WTC11 (cell line): ENCODE data around the gene ELMO1. TPM values are rescaled to one million over a fixed set of nuclear protein-coding genes. Genes with fewer than 3 reads are reported as not detected.

ENCODE experiments used
- ATAC-seq: fragments of 200-7000 bp; cut with Tn5 transposase; 2 replicates; pipeline ENCODE4 v1.10.0; 2021; ENCODE audit warnings: mild to moderate bottlenecking, moderate library complexity
- CTCF ChIA-PET: fragments of 300-600 bp; sonication (Branson Sonifier 250); formaldehyde crosslinking; loops from one replicate; lab custom pipeline; 2021; ENCODE audit warnings: antibody characterized with exemption; lab: Charles Lee
- POLR2A ChIA-PET: fragments of 350-600 bp; sonication (Branson Sonifier 250); formaldehyde crosslinking; loops from one replicate; lab custom pipeline; 2021; ENCODE audit warnings: antibody characterized with exemption; lab: Charles Lee
- DNase-seq: peaks from one replicate; pipeline ENCODE4 v3.0.0; 2021; ENCODE audit warnings: low spot score
- H3K27ac Mint-ChIP-seq: 2 replicates; pipeline ENCODE4 v1.8.0; 2021; ENCODE audit warnings: mixed read lengths
- H3K27me3 Mint-ChIP-seq: 2 replicates; pipeline ENCODE4 v1.8.0; 2021; ENCODE audit warnings: low read depth, mild to moderate bottlenecking, moderate library complexity, mixed read lengths
- H3K36me3 Mint-ChIP-seq: 2 replicates; pipeline ENCODE4 v1.8.0; 2021; ENCODE audit warnings: mixed read lengths
- H3K4me1 Mint-ChIP-seq: 2 replicates; pipeline ENCODE4 v1.8.0; 2022; ENCODE audit warnings: mixed read lengths
- H3K4me3 Mint-ChIP-seq: 2 replicates; pipeline ENCODE4 v1.8.0; 2021; ENCODE audit warnings: mild to moderate bottlenecking, moderate library complexity, mixed read lengths
- H3K9me3 Mint-ChIP-seq: 2 replicates; pipeline ENCODE4 v1.8.0; 2021; ENCODE audit warnings: mixed read lengths
- CBFB ChIP-seq: sonication (generic); formaldehyde crosslinking; IDR thresholded peaks from 2 replicates; pipeline ENCODE4 v1.8.1; 2022; ENCODE audit warnings: mild to moderate bottlenecking, low read depth, missing genetic modification reagents
- FOXK1 ChIP-seq: sonication (generic); formaldehyde crosslinking; IDR thresholded peaks from 2 replicates; pipeline ENCODE4 v1.8.0; 2022; ENCODE audit warnings: mild to moderate bottlenecking, moderate library complexity, missing genetic modification reagents
- GRHL2 ChIP-seq: fragments of 250-450 bp; sonication (Bioruptor Pico); IDR thresholded peaks from 2 replicates; pipeline ENCODE4 v1.8.0; 2022; ENCODE audit warnings: mild to moderate bottlenecking, moderate library complexity; ENCODE audit not compliant: insufficient replicate concordance, severe bottlenecking
- KAT7 ChIP-seq: sonication (generic); formaldehyde crosslinking; IDR thresholded peaks from 2 replicates; pipeline ENCODE4 v1.8.1; 2023; ENCODE audit warnings: missing genetic modification reagents, mild to moderate bottlenecking, borderline replicate concordance
- NFE2L1 ChIP-seq: sonication (generic); formaldehyde crosslinking; IDR thresholded peaks from 2 replicates; pipeline ENCODE4 v1.8.1; 2023; ENCODE audit warnings: missing genetic modification reagents
- RELA ChIP-seq: sonication (generic); formaldehyde crosslinking; IDR thresholded peaks from 2 replicates; pipeline ENCODE4 v1.8.1; 2022; ENCODE audit warnings: missing genetic modification reagents, mild to moderate bottlenecking, borderline replicate concordance
- TP53 ChIP-seq: sonication (generic); formaldehyde crosslinking; IDR thresholded peaks from 2 replicates; pipeline ENCODE4 v1.8.1; 2023; ENCODE audit warnings: mild to moderate bottlenecking, missing genetic modification reagents
- ZNF232 ChIP-seq: sonication (generic); formaldehyde crosslinking; IDR thresholded peaks from 2 replicates; pipeline ENCODE4 v1.8.0; 2022; ENCODE audit warnings: mild to moderate bottlenecking, missing genetic modification reagents
- ZNF396 ChIP-seq: fragments of 250-450 bp; sonication (Bioruptor Pico); IDR thresholded peaks from 2 replicates; pipeline ENCODE4 v1.8.0; 2021; ENCODE audit warnings: mild to moderate bottlenecking, moderate library complexity, borderline replicate concordance
- total RNA-seq: library from RNA; stranded (reverse); gene quantifications from 3 replicates; pipeline ENCODE4 v1.2.3, GENCODE V29; 2021
- TF ChIP-seq, protein P1 (sequence below): sonication (generic); formaldehyde crosslinking; IDR thresholded peaks from 2 replicates; pipeline ENCODE4 v1.8.1; 2022; ENCODE audit warnings: mild to moderate bottlenecking, moderate library complexity, missing genetic modification reagents
- TF ChIP-seq, protein P2 (sequence below): sonication (generic); formaldehyde crosslinking; IDR thresholded peaks from 2 replicates; pipeline ENCODE4 v1.8.0; 2022; ENCODE audit warnings: missing genetic modification reagents
- TF ChIP-seq, protein P3 (sequence below): sonication (generic); formaldehyde crosslinking; IDR thresholded peaks from 2 replicates; pipeline ENCODE4 v1.8.1; 2022; ENCODE audit warnings: missing genetic modification reagents, borderline replicate concordance
- TF ChIP-seq, protein P4 (sequence below): fragments of 250-450 bp; sonication (Bioruptor Pico); conservative IDR thresholded peaks from 2 replicates; pipeline ENCODE4 v1.9.0; 2021; ENCODE audit warnings: mild to moderate bottlenecking
- TF ChIP-seq, protein P5 (sequence below): sonication (generic); formaldehyde crosslinking; IDR thresholded peaks from 2 replicates; pipeline ENCODE4 v1.8.1; 2023; ENCODE audit warnings: mild to moderate bottlenecking, missing genetic modification reagents
- TF ChIP-seq, protein P6 (sequence below): sonication (generic); formaldehyde crosslinking; IDR thresholded peaks from 2 replicates; pipeline ENCODE4 v1.8.1; 2023; ENCODE audit warnings: mild to moderate bottlenecking, missing genetic modification reagents

Gene ELMO1
- total RNA-seq, 1 experiment from 2014 or later, result 19.4 TPM

DNA sequence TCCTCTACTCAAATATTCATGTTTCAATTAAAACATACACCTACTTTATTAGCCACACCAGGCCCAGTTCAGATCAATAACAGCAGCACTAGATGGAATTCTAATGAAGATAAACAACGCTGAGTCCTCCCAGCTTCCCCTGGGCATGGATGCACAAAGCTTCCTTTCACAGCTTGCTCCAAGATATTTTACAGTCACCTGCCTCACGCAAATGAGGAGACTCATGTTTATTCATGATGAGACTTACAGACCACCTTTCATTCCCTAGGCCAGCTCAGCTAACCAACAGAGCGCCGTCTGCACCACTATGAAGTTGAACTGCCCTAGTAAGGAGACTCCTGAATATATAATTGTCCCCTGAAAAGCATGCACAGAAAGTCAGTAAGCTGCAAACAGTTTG is 441.4 kb downstream of the ELMO1 start (continued):
- TF ChIP-seq, protein P1, sequence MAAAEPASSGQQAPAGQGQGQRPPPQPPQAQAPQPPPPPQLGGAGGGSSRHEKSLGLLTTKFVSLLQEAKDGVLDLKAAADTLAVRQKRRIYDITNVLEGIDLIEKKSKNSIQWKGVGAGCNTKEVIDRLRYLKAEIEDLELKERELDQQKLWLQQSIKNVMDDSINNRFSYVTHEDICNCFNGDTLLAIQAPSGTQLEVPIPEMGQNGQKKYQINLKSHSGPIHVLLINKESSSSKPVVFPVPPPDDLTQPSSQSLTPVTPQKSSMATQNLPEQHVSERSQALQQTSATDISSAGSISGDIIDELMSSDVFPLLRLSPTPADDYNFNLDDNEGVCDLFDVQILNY (CRISPR knock-in tag), result no peak
- TF ChIP-seq, protein P2, sequence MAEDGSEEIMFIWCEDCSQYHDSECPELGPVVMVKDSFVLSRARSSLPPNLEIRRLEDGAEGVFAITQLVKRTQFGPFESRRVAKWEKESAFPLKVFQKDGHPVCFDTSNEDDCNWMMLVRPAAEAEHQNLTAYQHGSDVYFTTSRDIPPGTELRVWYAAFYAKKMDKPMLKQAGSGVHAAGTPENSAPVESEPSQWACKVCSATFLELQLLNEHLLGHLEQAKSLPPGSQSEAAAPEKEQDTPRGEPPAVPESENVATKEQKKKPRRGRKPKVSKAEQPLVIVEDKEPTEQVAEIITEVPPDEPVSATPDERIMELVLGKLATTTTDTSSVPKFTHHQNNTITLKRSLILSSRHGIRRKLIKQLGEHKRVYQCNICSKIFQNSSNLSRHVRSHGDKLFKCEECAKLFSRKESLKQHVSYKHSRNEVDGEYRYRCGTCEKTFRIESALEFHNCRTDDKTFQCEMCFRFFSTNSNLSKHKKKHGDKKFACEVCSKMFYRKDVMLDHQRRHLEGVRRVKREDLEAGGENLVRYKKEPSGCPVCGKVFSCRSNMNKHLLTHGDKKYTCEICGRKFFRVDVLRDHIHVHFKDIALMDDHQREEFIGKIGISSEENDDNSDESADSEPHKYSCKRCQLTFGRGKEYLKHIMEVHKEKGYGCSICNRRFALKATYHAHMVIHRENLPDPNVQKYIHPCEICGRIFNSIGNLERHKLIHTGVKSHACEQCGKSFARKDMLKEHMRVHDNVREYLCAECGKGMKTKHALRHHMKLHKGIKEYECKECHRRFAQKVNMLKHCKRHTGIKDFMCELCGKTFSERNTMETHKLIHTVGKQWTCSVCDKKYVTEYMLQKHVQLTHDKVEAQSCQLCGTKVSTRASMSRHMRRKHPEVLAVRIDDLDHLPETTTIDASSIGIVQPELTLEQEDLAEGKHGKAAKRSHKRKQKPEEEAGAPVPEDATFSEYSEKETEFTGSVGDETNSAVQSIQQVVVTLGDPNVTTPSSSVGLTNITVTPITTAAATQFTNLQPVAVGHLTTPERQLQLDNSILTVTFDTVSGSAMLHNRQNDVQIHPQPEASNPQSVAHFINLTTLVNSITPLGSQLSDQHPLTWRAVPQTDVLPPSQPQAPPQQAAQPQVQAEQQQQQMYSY (CRISPR knock-in tag), result no peak
- no peak for TF ChIP-seq GRHL2 (CRISPR knock-in tag)
- TF ChIP-seq, protein P3, sequence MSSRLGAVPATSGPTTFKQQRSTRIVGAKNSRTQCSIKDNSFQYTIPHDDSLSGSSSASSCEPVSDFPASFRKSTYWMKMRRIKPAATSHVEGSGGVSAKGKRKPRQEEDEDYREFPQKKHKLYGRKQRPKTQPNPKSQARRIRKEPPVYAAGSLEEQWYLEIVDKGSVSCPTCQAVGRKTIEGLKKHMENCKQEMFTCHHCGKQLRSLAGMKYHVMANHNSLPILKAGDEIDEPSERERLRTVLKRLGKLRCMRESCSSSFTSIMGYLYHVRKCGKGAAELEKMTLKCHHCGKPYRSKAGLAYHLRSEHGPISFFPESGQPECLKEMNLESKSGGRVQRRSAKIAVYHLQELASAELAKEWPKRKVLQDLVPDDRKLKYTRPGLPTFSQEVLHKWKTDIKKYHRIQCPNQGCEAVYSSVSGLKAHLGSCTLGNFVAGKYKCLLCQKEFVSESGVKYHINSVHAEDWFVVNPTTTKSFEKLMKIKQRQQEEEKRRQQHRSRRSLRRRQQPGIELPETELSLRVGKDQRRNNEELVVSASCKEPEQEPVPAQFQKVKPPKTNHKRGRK, result no peak
- TF ChIP-seq TP53, result no peak
- TF ChIP-seq CBFB, result no peak
- no peak for TF ChIP-seq RELA (CRISPR knock-in tag)
- no peak for TF ChIP-seq ZNF232
- TF ChIP-seq FOXK1 (CRISPR knock-in tag), result no peak
- no peak for TF ChIP-seq ZNF396 (CRISPR knock-in tag)
- TF ChIP-seq, protein P4, sequence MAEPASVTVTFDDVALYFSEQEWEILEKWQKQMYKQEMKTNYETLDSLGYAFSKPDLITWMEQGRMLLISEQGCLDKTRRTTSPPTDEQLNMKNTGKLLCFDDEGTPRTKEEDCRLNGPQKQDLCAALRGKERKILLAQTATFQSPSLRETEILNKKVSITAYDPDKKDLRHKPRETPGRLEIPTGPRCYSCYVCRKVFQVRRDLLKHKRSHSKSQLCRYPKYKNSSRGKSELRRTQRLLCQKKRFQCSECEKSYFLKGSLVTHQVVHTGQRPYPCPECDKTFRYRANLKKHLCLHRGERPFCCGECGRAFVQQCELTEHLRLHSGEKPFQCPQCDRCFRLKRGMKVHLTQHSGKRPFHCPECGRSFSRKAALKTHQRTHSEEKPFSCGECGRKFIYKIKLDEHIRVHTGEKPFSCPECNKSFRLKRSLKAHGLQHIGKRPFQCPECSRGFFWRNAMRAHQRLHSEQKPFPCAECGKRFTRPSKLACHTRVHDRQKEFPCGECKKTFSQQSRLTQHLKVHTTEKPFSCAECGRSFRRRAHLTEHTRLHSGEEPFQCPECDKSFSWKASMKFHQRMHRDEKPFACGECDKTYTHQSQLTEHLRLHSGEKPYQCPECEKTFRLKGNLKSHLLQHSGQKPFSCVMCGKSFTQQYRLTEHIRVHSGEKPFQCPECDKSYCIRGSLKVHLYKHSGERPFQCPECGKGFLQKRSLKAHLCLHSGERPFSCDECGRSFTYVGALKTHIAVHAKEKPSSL, result no peak

DNA sequence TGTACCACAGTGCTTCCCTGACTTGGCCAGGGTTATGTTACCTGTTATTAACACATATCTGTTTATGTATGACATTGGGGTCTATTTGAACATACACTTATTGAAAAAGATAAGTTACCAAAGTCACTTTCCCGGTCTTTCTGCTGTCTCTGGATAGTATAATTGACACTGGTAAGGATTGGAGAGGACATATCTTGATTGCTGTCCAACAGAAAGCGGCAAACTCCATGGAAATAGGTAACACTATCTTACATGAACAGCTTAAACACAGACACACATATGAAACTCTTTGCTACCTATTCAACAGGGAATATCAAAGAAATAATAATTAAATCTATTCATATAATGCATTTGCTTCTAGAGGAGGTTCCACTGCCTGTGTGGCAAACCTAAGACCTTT is 441.9 kb downstream of the ELMO1 start:
- H3K4me1 Mint-ChIP-seq, result peaks cover 12% of the 10 kb centered on the region
- ATAC-seq (no peak), DNase-seq (no peak)
- H3K9me3 Mint-ChIP-seq, result peaks cover 10% of the 10 kb centered on the region
- no peaks in the 10 kb centered on the region for H3K27me3 Mint-ChIP-seq
- TF ChIP-seq KAT7 (CRISPR knock-in tag), result no peak
- TF ChIP-seq GRHL2 (CRISPR knock-in tag), result no peak
- TF ChIP-seq, protein P5, sequence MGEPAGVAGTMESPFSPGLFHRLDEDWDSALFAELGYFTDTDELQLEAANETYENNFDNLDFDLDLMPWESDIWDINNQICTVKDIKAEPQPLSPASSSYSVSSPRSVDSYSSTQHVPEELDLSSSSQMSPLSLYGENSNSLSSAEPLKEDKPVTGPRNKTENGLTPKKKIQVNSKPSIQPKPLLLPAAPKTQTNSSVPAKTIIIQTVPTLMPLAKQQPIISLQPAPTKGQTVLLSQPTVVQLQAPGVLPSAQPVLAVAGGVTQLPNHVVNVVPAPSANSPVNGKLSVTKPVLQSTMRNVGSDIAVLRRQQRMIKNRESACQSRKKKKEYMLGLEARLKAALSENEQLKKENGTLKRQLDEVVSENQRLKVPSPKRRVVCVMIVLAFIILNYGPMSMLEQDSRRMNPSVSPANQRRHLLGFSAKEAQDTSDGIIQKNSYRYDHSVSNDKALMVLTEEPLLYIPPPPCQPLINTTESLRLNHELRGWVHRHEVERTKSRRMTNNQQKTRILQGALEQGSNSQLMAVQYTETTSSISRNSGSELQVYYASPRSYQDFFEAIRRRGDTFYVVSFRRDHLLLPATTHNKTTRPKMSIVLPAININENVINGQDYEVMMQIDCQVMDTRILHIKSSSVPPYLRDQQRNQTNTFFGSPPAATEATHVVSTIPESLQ (CRISPR knock-in tag), result no peak
- no peak for TF ChIP-seq NFE2L1 (CRISPR knock-in tag)
- TF ChIP-seq, protein P6, sequence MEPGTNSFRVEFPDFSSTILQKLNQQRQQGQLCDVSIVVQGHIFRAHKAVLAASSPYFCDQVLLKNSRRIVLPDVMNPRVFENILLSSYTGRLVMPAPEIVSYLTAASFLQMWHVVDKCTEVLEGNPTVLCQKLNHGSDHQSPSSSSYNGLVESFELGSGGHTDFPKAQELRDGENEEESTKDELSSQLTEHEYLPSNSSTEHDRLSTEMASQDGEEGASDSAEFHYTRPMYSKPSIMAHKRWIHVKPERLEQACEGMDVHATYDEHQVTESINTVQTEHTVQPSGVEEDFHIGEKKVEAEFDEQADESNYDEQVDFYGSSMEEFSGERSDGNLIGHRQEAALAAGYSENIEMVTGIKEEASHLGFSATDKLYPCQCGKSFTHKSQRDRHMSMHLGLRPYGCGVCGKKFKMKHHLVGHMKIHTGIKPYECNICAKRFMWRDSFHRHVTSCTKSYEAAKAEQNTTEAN (CRISPR knock-in tag), result no peak
- peaks cover 3% of the 10 kb centered on the region; the same call in 1 of the 2 replicates for H3K36me3 Mint-ChIP-seq
- CTCF ChIA-PET, result interaction anchor here (1.1 to 1.6 kb wide), 4 partner anchors 20 to 336 kb away, joined by 3 to 5 read pairs (median 4); no protein-coding TSS in a partner anchor
- no peak overlapping the region for H3K27ac Mint-ChIP-seq
- no peak overlapping the region for H3K4me3 Mint-ChIP-seq
- POLR2A ChIA-PET, result interaction anchor here (1.6 kb wide), 1 partner anchor 175 kb away, joined by 4 read pairs; no protein-coding TSS in a partner anchor
